Dedifferentiated amniotic fluid mesenchymal stem cell (primary cell): ENCODE measurements around the gene C7orf33.
"Not testable (repeated sequence)": the region's sequence is repeated elsewhere in the genome, so short reads cannot be mapped to it uniquely, and the experiment has no call there.

Source experiments
- DNase-seq: peaks from one replicate; pipeline ENCODE4 v3.0.0-alpha.2; 2016; ENCODE audit errors: extremely low spot score

C7orf33 gene

DNA sequence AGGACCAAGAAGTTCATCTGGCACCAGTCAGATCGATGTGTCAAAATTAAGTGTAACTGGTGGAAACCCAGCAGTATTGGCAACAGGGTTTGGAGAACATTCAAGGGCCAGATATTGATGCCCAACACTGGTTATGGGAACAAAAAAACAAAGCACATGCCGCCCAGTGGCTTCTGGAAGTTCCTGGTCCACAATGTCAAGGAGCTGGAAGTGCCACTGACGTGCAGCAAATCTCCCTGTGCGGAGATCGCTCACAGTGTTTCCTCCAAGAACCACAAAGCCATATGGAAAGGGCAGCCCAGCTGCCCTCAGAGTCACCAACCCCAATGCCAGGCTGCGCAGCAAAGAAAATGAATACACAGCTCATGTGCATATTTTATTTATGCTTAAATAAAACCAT is 10.1 kb upstream of the C7orf33 start:
- DNase-seq: no peak

GRCh38 chr7:148581624-148582023 is 8.9 kb upstream of the C7orf33 start:
- no peak for DNase-seq

- DNase-seq: no peak
Observed at GRCh38 chr7:148584154-148584827, 6.3 kb upstream of the C7orf33 start.

GRCh38 chr7:148585399-148585798 is 5.2 kb upstream of the C7orf33 start:
- no peak for DNase-seq

GRCh38 chr7:148587076-148587475 is 3.5 kb upstream of the C7orf33 start:
- no peak for DNase-seq

- DNase-seq: no peak
Observed at GRCh38 chr7:148588168-148588567, 2.4 kb upstream of the C7orf33 start.

GRCh38 chr7:148588670-148589131 is 1.9 kb upstream of the C7orf33 start:
- DNase-seq: no peak

GRCh38 chr7:148589640-148590039 is 926 bp upstream of the C7orf33 start:
- DNase-seq: no peak

- DNase-seq: not testable (repeated sequence)
Observed at GRCh38 chr7:148596354-148596753, 5.8 kb downstream of the C7orf33 start.

- DNase-seq: no peak
Observed at GRCh38 chr7:148598351-148598750, 7.8 kb downstream of the C7orf33 start.

- no peak for DNase-seq
Observed at GRCh38 chr7:148605350-148605749, 14.8 kb downstream of the C7orf33 start.

GRCh38 chr7:148607151-148607661 is 16.6 kb downstream of the C7orf33 start:
- DNase-seq: no peak

GRCh38 chr7:148609045-148609725 is 18.6 kb downstream of the C7orf33 start:
- DNase-seq: peak; percentile 23

DNA sequence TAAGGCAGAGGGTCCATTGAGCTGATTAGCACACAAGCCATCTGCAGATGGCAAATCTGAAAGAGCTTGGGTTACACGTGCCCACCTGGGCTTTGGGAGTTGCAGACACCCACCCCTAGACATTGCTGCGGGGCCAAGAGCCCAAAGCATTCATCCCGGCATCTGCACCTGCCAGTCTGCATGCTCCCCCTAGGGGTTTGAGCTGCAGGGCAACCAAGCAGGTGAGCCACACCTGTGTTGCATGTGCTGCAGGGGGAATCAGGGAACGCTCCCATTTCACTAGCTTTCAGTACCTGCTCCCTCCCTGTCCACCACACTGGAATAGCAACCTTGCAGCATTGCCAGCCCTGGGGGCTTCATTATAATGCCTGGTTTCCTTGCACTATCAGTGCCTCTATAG is 21.1 kb downstream of the C7orf33 start:
- no peak for DNase-seq

GRCh38 chr7:148615085-148615730 is 24.6 kb downstream of the C7orf33 start:
- no peak for DNase-seq

GRCh38 chr7:148620749-148621359 is 30.3 kb downstream of the C7orf33 start:
- DNase-seq: no peak

GRCh38 chr7:148621563-148621962 is 31.0 kb downstream of the C7orf33 start:
- DNase-seq: no peak

DNA sequence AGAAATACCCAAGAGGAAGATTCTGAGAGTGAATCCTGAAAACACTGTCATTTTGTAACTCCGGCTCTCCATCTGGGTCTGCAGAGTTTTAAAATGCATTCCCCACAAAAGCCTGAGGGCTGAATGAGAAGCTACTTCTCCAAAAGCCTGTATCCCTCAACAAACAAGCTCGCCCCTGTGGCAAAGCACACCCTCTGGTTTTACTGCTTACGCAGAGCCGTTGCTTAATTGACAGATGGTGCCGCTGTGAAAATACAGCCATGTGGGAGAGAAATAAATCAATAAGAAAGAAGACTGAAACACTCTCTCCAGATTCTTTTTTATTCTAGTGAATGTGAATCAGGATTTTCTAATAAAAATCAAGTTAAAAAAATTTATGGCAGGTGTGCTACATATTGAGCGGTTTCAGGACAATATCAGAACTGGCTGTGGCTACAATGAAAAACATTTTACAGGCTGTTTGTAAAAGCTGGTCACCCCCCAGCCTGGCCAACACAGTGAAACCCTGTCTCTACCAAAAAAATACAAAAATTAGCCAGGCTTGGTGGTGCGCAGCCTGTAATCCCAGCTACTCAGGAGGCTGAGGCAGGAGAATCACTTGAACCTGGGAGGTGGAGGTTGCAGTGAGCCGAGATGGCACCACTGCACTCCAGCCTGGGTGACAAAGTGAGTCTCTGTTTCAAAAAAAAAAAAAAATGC is 32.5 kb downstream of the C7orf33 start:
- DNase-seq: no peak

- DNase-seq: peak; percentile 27
Observed at GRCh38 chr7:148623586-148624282, 33.2 kb downstream of the C7orf33 start.

DNA sequence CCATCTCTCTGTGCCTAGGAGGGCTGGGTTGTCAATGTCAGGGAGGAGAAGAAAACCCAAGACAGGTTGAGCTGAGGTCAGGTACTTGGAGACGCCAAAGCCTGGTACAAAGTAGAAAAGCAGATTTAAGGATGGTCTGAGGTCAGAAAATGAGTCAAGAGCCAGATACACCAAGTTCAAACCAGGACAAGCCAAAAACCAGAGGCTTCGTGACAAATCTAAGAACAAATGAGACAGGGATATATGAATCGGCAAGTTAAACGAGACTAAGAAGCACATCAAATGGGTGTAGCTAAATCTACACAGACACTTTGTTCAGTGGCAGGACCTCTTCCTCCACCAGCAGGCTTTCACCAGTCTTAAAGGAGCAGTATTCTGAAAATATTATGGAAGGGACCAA is 34.2 kb downstream of the C7orf33 start:
- DNase-seq: no peak

GRCh38 chr7:148625342-148625741 is 34.8 kb downstream of the C7orf33 start:
- no peak for DNase-seq
